ENCODE results near the gene SMYD3.

DNA sequence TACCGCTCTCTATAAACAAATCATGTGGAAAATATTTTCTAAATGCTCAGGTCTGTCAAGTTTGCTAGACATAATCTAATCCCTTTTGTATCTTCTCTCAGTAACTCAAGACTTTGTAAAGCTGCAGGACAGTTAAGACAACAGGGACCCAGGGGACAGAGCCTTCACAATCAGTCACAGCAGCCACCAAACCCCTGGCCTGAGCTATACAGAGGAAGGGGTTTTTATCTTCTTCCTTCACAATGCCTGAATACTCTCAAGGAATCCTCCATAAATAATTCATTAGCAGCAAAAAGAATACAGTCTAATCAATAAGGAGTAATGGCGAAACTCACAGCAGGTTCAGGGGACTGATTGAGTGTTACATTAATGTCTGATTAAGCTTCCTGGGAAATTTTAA, 368.3 kb downstream of the SMYD3 start:
- no peak for TF ChIP-seq POLR2A (IDR thresholded peaks at IDR 0.05)
- TF ChIP-seq, protein P1, sequence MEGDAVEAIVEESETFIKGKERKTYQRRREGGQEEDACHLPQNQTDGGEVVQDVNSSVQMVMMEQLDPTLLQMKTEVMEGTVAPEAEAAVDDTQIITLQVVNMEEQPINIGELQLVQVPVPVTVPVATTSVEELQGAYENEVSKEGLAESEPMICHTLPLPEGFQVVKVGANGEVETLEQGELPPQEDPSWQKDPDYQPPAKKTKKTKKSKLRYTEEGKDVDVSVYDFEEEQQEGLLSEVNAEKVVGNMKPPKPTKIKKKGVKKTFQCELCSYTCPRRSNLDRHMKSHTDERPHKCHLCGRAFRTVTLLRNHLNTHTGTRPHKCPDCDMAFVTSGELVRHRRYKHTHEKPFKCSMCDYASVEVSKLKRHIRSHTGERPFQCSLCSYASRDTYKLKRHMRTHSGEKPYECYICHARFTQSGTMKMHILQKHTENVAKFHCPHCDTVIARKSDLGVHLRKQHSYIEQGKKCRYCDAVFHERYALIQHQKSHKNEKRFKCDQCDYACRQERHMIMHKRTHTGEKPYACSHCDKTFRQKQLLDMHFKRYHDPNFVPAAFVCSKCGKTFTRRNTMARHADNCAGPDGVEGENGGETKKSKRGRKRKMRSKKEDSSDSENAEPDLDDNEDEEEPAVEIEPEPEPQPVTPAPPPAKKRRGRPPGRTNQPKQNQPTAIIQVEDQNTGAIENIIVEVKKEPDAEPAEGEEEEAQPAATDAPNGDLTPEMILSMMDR (IDR thresholded peaks at IDR 0.05) = no peak
